Erythroblast (primary cell): ENCODE results near the gene MESD.
"Not testable (repeated sequence)": the region's sequence is repeated elsewhere in the genome, so short reads cannot be mapped to it uniquely, and the experiment has no call there.

Source experiments
- DNase-seq, 2 experiments: peaks; one replicate each; lab custom pipeline; 2025; lab: John Stamatoyannopoulos, UW
- GATA1 ChIP-seq: IDR thresholded peaks from 2 replicates; pipeline ENCODE4 v1.6.1; 2011; ENCODE audit warnings: low read depth, mild to moderate bottlenecking, control low read depth, low read length, moderate library complexity
- POLR2A ChIP-seq: IDR thresholded peaks from 2 replicates; pipeline ENCODE4 v1.6.1; 2011; ENCODE audit warnings: mild to moderate bottlenecking, low read length

The MESD gene

DNA sequence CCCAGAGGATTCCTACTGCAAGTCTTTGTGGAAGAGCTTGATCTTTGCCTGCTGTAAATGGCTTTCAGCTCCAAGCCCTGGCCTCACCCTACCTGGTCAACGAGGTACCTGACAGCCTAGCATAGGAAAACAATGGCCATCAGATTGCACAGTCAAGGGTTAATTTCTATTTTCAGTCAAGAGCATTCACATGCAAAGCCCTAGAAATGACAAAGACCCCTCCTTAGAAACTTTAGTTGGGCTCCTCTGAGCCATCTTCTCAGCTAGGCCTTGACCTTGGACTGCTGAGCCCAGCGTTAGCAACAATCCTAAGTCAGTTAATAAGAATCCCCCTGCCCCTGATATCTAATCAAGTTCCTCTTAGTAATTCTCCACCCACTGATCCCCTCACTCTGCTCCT, 18.5 kb downstream of the MESD start:
- no peak for DNase-seq
- no peak for TF ChIP-seq POLR2A
- TF ChIP-seq GATA1 = no peak

DNA sequence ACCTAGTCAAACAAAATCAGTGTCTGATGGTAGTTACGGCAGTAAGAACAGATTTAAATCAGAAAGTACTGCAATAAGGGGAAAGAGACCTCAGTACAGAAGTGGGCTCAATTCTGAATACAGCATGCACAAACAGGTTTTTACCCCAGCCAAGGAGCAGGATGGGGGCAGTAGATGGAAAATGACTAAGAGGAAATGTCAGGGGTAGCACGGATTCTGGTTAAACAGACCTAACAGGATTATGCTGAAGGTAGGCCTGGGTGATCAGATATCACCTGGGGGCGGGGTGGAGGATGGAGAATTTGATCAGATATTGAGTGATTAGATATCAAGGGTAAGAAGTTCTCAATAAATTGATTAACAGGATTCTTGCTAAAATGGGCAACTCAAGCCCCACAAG, 19.0 kb downstream of the MESD start:
- DNase-seq = no peak

GRCh38 chr15:80970018-80970657, 19.5 kb downstream of the MESD start:
- no peak for TF ChIP-seq GATA1
- no peak for TF ChIP-seq POLR2A
- peak; percentile 61 to 78 for DNase-seq

More for the DNA sequence above, 19.0 kb downstream of the MESD start:
- no peak for TF ChIP-seq POLR2A
- TF ChIP-seq GATA1 = no peak

DNA sequence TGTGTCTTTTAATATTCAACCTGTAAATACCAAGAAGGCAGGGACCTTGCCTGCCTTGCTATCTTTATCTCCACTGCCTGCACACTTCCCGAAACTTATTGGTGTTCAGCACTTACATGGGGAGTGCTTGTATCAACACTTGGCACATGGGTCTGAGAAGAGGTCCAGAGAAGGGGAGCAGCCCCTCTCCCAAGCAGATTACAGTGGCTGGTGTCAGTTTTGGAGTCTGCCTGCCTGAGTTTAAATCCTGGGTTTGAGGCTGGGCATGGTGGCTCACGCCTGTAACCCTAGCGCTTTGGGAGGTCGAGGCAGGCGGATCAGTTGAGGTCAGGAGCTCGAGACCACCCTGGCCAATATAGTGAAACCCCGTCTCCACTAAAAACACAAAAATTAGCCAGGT, 20.3 kb downstream of the MESD start:
- no peak for DNase-seq
- TF ChIP-seq GATA1 (no peak), POLR2A (no peak)

DNA sequence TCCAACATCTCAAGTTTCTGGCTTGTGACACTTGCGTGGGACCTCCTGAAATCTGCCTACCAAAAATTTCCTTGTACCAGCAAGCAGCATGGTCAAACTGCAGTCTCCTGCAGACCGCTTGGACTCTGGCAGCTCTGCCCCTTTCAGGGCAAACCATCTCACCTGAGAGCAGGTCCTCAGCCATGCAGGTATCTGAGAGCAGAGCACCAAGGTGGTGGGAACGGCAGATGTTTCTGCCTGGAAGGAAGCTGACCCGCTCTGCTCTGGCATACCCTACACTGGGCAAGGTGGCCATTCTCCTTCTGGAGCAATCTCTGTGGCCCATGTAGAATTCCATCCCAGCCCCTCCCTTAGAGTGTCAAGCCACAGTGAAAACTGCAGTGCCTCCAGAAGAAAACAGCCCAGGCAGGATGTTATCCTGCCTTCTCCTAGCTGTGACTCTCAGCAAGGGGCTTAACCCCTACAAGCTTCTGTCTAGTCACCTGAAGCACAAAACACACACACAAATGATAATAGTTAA, 21.6 kb downstream of the MESD start:
- no peak for DNase-seq
- TF ChIP-seq GATA1 = no peak
- no peak for TF ChIP-seq POLR2A

GRCh38 chr15:80967451-80967850, 22.2 kb downstream of the MESD start:
- TF ChIP-seq GATA1 (no peak), POLR2A (no peak)

GRCh38 chr15:80966431-80967197, 23.0 kb downstream of the MESD start:
- no peak for TF ChIP-seq POLR2A
- no peak for TF ChIP-seq GATA1

More at GRCh38 chr15:80967451-80967850, 22.2 kb downstream of the MESD start:
- DNase-seq = no peak

DNA sequence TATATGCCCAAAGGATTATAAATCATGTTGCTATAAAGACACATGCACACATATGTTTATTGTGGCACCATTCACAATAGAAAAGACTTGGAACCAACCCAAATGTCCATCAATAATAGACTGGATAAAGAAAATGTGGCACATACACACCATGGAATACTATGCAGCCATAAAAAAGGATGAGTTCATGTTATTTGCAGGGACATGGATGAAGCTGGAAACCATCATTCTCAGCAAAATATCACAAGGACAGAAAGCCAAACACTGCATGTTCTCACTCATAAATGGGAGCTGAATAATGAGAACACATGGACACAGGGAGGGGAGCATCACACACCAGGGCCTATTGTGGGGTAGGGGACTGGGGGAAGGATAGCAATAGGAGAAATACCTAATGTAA, 24.2 kb downstream of the MESD start:
- not testable (repeated sequence) for DNase-seq

More at GRCh38 chr15:80966431-80967197, 23.0 kb downstream of the MESD start:
- no peak for DNase-seq

GRCh38 chr15:80958818-80959495, 30.7 kb downstream of the MESD start:
- no peak for DNase-seq
- TF ChIP-seq POLR2A (no peak), GATA1 (no peak)

- DNase-seq = no peak
- TF ChIP-seq GATA1 (no peak), POLR2A (no peak)
Observed at GRCh38 chr15:80957976-80958375, 31.6 kb downstream of the MESD start.

- TF ChIP-seq GATA1 (no peak), POLR2A (no peak)
- no peak for DNase-seq
Observed at GRCh38 chr15:80957556-80957955, 32.1 kb downstream of the MESD start.

GRCh38 chr15:80955571-80956452, 33.8 kb downstream of the MESD start:
- peak in 1 of 2 experiments; percentile 45 for DNase-seq

GRCh38 chr15:80953953-80954778, 35.5 kb downstream of the MESD start:
- DNase-seq = no peak
- TF ChIP-seq GATA1 (no peak), POLR2A (no peak)
